Mesenteric fat pad (tissue), 1 donor: ENCODE results near the gene AP3B1. TPM values are rescaled to one million over a fixed set of nuclear protein-coding genes. Genes with fewer than 3 reads are reported as not detected.
"Not testable (repeated sequence)": the region's sequence is repeated elsewhere in the genome, so short reads cannot be mapped to it uniquely, and the experiment has no call there.

Source experiments
- DNase-seq: peaks from one replicate; pipeline ENCODE4 v3.0.0-alpha.2; 2020; ENCODE audit warnings: low spot score
- total RNA-seq: library from RNA; stranded (reverse); fragmentation: NEBNext Ultra II Directional; extraction: Animal tissue kit (Norgen Biotek cat#: 25700); gene quantifications from one replicate; pipeline ENCODE4 v1.2.1, GENCODE V29; 2021
- donor health status: DM: yes; HTN: yes; CAD: no.

Gene AP3B1
- total RNA-seq, 1 donor from 2014 or later, result 39.8 TPM

- DNase-seq, result no peak
Observed at GRCh38 chr5:78251663-78252284, 42.7 kb downstream of the AP3B1 start.

- DNase-seq, result no peak
Observed at GRCh38 chr5:78245136-78245535, 49.4 kb downstream of the AP3B1 start.

- no peak for DNase-seq
Observed at GRCh38 chr5:78243639-78244038, 50.9 kb downstream of the AP3B1 start.

- DNase-seq, result no peak
Observed at GRCh38 chr5:78243091-78243490, 51.4 kb downstream of the AP3B1 start.

GRCh38 chr5:78242001-78242400, 52.5 kb downstream of the AP3B1 start:
- DNase-seq, result no peak

- DNase-seq, result no peak
Observed at GRCh38 chr5:78237911-78238310, 56.6 kb downstream of the AP3B1 start.

- DNase-seq, result no peak
Observed at GRCh38 chr5:78236046-78236445, 58.5 kb downstream of the AP3B1 start.

- no peak for DNase-seq
Observed at GRCh38 chr5:78235289-78235688, 59.2 kb downstream of the AP3B1 start.

GRCh38 chr5:78234804-78235203, 59.7 kb downstream of the AP3B1 start:
- no peak for DNase-seq

- no peak for DNase-seq
Observed at GRCh38 chr5:78232163-78232562, 62.3 kb downstream of the AP3B1 start.

- DNase-seq, result no peak
Observed at GRCh38 chr5:78224358-78224757, 70.1 kb downstream of the AP3B1 start.

- no peak for DNase-seq
Observed at GRCh38 chr5:78221964-78222451, 72.5 kb downstream of the AP3B1 start.

- no peak for DNase-seq
Observed at GRCh38 chr5:78221467-78221866, 73.0 kb downstream of the AP3B1 start.

- no peak for DNase-seq
Observed at GRCh38 chr5:78215972-78216371, 78.5 kb downstream of the AP3B1 start.

- no peak for DNase-seq
Observed at GRCh38 chr5:78215565-78215964, 78.9 kb downstream of the AP3B1 start.

GRCh38 chr5:78213799-78214198, 80.7 kb downstream of the AP3B1 start:
- DNase-seq, result no peak

GRCh38 chr5:78211052-78211451, 83.4 kb downstream of the AP3B1 start:
- no peak for DNase-seq

GRCh38 chr5:78204241-78204640, 90.3 kb downstream of the AP3B1 start:
- DNase-seq, result no peak

GRCh38 chr5:78203815-78204214, 90.7 kb downstream of the AP3B1 start:
- DNase-seq, result no peak

GRCh38 chr5:78190402-78190801, 104.1 kb downstream of the AP3B1 start:
- DNase-seq, result no peak

GRCh38 chr5:78188681-78189080, 105.8 kb downstream of the AP3B1 start:
- DNase-seq, result not testable (repeated sequence)

GRCh38 chr5:78187172-78187571, 107.3 kb downstream of the AP3B1 start:
- DNase-seq, result no peak

GRCh38 chr5:78182838-78183237, 111.7 kb downstream of the AP3B1 start:
- no peak for DNase-seq

- no peak for DNase-seq
Observed at GRCh38 chr5:78178356-78178755, 116.1 kb downstream of the AP3B1 start.
